ENCODE data around the gene PDCD6IP.

The PDCD6IP gene

DNA sequence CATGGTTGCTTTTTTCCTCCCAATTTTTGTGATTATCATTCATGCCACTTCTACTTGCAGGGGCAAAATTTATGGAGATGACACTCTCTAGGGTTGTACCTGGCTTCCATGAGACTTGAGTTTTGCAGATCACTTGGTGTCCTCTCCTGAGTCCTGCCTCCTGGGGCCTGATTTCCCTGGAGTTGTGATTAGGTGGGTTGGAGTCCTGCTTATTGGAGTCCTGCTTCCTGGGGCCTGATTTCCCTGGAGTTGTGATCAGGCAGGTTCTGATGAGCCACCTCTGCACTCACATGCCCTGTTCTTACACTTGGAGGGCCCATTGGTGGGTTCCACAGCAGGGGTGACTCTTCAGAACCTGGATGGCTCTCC is 102.0 kb downstream of the PDCD6IP start:
- no peak for DNase-seq

GRCh38 chr3:33900809-33901505 is 102.5 kb downstream of the PDCD6IP start:
- DNase-seq, result no peak

DNA sequence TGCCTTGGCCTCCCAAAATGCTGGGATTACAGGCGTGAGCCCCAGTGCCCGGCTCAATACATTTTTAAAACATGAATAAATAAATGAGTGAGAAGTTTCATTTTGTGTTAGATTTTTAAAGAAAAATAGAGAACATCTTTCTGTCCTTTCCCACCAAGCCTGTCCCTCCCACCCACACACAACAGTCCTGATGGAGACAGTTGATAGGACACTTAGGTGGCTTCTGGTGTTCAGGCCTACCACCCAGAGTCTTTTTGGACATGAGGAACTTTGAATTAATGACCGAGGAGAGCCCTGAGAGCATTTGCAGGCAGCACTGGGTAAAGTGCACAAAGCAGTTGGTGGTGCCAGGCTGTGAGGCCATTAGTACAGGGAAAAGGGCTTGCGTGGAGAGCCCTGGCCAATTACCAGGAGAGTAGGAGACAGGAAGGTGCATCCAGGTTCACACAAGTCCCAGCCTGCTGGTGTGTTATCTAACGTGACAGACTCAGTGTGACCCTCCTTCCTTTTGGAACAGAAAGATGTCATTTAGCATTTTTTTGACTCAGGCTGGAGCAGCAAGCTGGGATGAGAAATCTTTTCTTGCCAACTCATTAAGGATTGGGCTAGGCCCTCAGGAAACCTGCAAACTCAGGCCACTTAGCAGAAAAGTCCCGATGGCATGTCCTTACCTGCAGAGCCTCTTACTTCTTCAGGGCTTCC is 103.6 kb downstream of the PDCD6IP start:
- DNase-seq, result no peak

GRCh38 chr3:33904730-33905129 is 106.3 kb downstream of the PDCD6IP start:
- no peak for DNase-seq

- no peak for DNase-seq
Observed at GRCh38 chr3:33908250-33908851, 109.9 kb downstream of the PDCD6IP start.

- no peak for DNase-seq
Observed at GRCh38 chr3:33909547-33909946, 111.1 kb downstream of the PDCD6IP start.

GRCh38 chr3:33910031-33910430 is 111.6 kb downstream of the PDCD6IP start:
- no peak for DNase-seq

GRCh38 chr3:33911525-33912322 is 113.3 kb downstream of the PDCD6IP start:
- DNase-seq, result no peak

DNA sequence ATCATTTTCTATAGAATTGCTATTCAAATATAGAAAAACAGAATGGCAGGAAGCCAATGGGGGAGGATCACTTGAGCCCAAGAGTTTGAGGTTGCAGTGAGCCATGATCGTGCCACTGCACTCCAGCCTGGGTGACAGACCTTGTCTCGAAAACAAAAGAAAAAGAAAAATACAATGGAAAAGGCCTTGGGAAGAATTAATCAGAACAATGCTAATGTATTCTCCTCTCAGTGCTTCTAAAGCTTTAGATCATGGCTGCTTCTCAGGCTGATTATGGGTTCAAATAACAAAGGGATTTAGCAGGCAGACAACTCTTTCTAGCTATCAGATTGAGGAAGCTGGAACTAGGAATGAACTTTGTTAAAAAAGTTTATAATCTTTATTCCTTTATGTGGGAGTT is 115.8 kb downstream of the PDCD6IP start:
- DNase-seq, result no peak

DNA sequence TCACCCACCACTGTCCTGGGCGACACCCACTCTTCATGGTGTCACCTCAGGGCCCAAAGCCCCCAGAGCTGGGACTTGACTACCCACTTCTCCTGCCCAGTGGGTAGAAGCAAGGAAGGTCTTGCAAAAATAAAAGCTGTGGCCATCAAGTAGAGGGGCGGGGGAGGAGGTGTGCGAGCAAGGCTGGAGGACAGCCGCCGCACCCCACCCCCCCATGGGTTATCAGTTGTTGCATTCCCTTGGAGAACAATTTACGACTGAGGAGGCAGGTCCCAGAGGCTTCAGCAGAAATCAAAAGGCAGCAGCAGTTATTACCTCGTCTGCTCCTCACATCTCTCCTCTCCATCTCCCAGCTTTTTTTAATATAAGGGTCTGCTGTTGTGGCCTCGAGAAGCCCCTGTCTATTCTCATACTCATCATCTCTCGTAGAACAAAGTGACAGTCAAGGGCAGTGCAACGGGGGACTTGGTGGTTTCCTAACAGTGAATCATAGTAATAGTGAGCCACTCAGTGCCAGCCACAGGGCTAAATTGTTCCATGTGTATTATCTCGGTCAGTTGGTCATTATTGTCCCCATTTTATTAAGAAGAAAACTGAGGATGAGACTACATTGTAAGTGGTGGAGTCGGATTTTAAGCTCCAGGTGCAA is 116.4 kb downstream of the PDCD6IP start:
- no peak for DNase-seq

- DNase-seq, result no peak
Observed at GRCh38 chr3:33915796-33916546, 117.5 kb downstream of the PDCD6IP start.

DNA sequence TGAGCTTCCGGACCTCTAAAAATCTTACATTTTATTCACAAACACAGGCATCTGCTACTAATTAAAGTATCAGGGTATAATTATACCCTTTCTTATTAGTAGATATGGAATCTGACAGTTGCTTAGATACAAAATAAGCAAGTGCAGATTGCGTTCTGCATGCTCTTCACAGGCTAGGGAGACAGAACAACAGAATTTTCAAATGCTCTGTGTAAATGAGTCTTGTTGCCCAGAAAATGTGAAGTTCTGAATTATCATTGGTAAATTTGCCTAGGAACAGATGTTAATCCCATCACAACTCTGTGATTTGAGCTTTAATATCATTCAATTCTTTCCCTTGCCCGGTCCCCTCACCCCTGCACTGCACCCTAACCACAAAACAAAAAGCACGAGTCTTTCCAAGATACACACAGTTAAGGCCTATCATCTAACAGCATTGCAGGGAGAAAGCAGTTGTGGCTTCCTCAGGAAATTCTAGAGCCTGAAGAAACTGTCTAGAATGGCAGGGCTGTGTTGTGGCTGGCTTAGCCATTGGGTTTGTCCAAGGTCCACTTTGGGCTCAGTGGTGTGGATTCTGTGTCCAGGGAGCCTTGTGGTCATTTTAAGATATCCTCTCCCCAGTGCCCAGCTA is 119.8 kb downstream of the PDCD6IP start:
- no peak for DNase-seq

Data from stimulated activated CD4-positive, alpha-beta T cell treated with anti-CD3 and anti-CD28 coated beads, Interleukin-2, amount 100 ng/mL, for 48 hours (primary cell).